ENCODE measurements around the gene DNAH8. TPM values are rescaled to one million over a fixed set of nuclear protein-coding genes. Genes with fewer than 3 reads are reported as not detected.

Gene DNAH8
- polyA plus RNA-seq, 1 of the 3 experiments (the other 2 are of a cell fraction), result not detected

DNA sequence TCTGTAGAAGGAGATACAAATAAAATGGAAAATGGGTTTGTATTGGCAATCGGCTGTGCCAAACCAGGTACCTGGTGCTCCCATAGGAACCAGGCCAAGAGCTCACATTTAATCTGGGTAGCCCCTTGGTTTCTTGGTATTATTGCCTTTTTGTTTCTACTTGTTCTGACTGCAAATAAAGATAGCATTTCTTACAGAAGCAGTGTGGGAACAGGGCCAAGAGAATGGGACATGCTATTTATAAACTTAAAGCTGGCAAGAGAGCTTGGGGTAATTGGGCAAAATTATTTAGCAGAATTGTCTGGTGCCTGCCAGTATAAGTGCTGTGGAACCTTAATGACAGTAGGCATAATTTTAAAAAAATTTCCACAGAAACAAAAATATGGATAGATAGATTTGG lies 219.9 kb downstream of the DNAH8 start (continued):
- TF ChIP-seq, protein P1, sequence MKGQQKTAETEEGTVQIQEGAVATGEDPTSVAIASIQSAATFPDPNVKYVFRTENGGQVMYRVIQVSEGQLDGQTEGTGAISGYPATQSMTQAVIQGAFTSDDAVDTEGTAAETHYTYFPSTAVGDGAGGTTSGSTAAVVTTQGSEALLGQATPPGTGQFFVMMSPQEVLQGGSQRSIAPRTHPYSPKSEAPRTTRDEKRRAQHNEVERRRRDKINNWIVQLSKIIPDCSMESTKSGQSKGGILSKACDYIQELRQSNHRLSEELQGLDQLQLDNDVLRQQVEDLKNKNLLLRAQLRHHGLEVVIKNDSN (IDR thresholded peaks at IDR 0.05; ENCODE audit: borderline replicate concordance, low read depth), result no peak
- TF ChIP-seq, protein P2, sequence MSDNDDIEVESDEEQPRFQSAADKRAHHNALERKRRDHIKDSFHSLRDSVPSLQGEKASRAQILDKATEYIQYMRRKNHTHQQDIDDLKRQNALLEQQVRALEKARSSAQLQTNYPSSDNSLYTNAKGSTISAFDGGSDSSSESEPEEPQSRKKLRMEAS (IDR thresholded peaks at IDR 0.05; ENCODE audit: low read depth), result no peak
- TF ChIP-seq, protein P3, sequence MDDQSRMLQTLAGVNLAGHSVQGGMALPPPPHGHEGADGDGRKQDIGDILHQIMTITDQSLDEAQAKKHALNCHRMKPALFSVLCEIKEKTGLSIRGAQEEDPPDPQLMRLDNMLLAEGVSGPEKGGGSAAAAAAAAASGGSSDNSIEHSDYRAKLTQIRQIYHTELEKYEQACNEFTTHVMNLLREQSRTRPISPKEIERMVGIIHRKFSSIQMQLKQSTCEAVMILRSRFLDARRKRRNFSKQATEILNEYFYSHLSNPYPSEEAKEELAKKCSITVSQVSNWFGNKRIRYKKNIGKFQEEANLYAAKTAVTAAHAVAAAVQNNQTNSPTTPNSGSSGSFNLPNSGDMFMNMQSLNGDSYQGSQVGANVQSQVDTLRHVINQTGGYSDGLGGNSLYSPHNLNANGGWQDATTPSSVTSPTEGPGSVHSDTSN (IDR thresholded peaks at IDR 0.05), result no peak

DNA sequence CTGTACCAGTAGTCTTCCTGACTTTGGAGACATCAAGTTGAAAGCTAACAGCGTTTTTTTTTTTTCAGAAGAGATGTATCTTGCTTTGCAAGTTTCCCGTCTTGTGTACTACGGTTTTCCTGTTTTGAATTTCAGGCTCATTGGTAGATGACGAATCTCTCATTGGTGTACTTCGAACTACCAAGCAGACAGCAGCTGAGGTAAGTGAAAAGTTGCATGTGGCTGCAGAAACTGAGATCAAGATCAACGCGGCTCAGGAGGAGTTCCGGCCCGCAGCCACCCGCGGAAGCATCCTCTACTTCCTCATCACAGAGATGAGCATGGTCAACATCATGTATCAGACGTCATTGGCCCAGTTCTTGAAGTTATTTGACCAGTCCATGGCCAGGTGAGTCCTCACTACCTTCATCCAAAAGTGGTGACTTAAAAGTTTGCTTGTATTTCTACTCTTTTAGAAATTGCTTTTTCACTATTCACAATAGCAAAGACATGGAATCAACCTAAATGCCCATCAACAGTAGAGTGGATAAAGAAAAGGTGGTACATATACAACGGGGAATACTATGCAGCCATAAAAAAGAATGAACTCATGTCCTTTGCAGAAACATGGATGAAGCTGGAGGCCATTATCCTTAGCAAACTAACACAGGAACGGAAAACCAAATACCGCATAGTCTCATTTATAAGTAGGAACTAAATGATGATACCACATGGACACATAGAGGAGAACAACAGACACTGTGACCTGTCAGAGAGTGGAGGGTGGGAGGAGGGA lies 222.9 kb downstream of the DNAH8 start:
- ChIA-PET CTCF (no interaction called here), POLR2A (no interaction called here)
- no peaks in the 10 kb centered on the region for H3K9me2 ChIP-seq
- H3K79me2 ChIP-seq (ENCODE audit: insufficient read depth), result no peaks in the 10 kb centered on the region
- H4K20me1 ChIP-seq (ENCODE audit: insufficient read depth), result no peaks in the 10 kb centered on the region
- H3K36me3 ChIP-seq (replicated peaks in 1 of 2; ENCODE audit: control insufficient read depth in 1 of 2, insufficient read depth in 2 of 2, low read length in 1 of 2), result no peaks in the 10 kb centered on the region
- 63% methylated on average over 15 of the region's 15 CpGs for WGBS (ENCODE audit: low lambda C conversion rate)
- no peak overlapping the region for H3K9ac ChIP-seq
- no peak overlapping the region for H3K27ac ChIP-seq (ENCODE audit: low read depth in 2 of 2, low read length in 1 of 2)
- H2AFZ ChIP-seq (ENCODE audit: low read depth), result no peak overlapping the region
- no peaks in the 10 kb centered on the region for H3K9me3 ChIP-seq
- no peak overlapping the region for H3K4me3 ChIP-seq (ENCODE audit: low read depth in 2 of 2, low read length in 1 of 2)
- no peak for DNase-seq
- no peaks in the 10 kb centered on the region for H3F3A ChIP-seq (replicated peaks; ENCODE audit: insufficient read depth)
- no peaks in the 10 kb centered on the region; the same call in 1 of the 2 replicates for H3K27me3 ChIP-seq (ENCODE audit: insufficient read depth)
- H3K4me2 ChIP-seq, result no peak overlapping the region
- TF ChIP-seq ELF1 (IDR thresholded peaks at IDR 0.05) (no peak), CHD2 (IDR thresholded peaks at IDR 0.05; ENCODE audit: low read length, partially characterized antibody) (no peak), MEF2A (IDR thresholded peaks at IDR 0.05; ENCODE audit: borderline replicate concordance, low read depth) (no peak), TAF1 (IDR thresholded peaks at IDR 0.05; ENCODE audit: borderline replicate concordance, low read depth, low read length) (no peak), FOXM1 (IDR thresholded peaks at IDR 0.05; ENCODE audit: low read depth) (no peak), RXRA (IDR thresholded peaks at IDR 0.05; ENCODE audit: borderline replicate concordance, low read depth) (no peak), EP300 (IDR thresholded peaks at IDR 0.05; ENCODE audit: borderline replicate concordance in 1 of 2, low read depth in 1 of 2, low read length in 1 of 2) (no peak), GATA2 (CRISPR knock-in tag; IDR thresholded peaks at IDR 0.05) (no peak), RFX5 (IDR thresholded peaks at IDR 0.05; ENCODE audit: low read length) (no peak), TCF12 (IDR thresholded peaks at IDR 0.05) (no peak), NRF1 (IDR thresholded peaks at IDR 0.05; ENCODE audit: low read depth, low read length) (no peak), SIN3A (IDR thresholded peaks at IDR 0.05; ENCODE audit: borderline replicate concordance, low read depth, low read length) (no peak), RCOR1 (IDR thresholded peaks at IDR 0.05; ENCODE audit: low read length) (no peak)
- TF ChIP-seq, protein P4, sequence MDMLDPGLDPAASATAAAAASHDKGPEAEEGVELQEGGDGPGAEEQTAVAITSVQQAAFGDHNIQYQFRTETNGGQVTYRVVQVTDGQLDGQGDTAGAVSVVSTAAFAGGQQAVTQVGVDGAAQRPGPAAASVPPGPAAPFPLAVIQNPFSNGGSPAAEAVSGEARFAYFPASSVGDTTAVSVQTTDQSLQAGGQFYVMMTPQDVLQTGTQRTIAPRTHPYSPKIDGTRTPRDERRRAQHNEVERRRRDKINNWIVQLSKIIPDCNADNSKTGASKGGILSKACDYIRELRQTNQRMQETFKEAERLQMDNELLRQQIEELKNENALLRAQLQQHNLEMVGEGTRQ (IDR thresholded peaks at IDR 0.05; ENCODE audit: borderline replicate concordance, low read depth, low read length), result no peak
- TF ChIP-seq, protein P3 (IDR thresholded peaks at IDR 0.05), result no peak
- peaks cover 0 to 5% of the 10 kb centered on the region in 2 experiments; a peak in 2 of 4 replicates for H3K4me1 ChIP-seq (ENCODE audit: control insufficient read depth in 1 of 2, insufficient read depth in 2 of 2, low read depth in 1 of 2, low read length in 1 of 2)
